GM19035 (cell line): ENCODE data around the gene RAMP3.
"Not testable (repeated sequence)": the region's sequence is repeated elsewhere in the genome, so short reads cannot be mapped to it uniquely, and the experiment has no call there.

Experiments used
- ATAC-seq: cut with Tn5 transposase; IDR thresholded peaks from one replicate; pipeline ENCODE4 v1.9.1; 2021; ENCODE audit not compliant: unreplicated experiment

The RAMP3 gene

GRCh38 chr7:45155941-45156340 is 1.6 kb upstream of the RAMP3 start:
- no peak for ATAC-seq

- ATAC-seq = no peak
Observed at GRCh38 chr7:45156516-45157272, 897 bp upstream of the RAMP3 start.

- no peak for ATAC-seq
Observed at GRCh38 chr7:45157286-45157652, 322 bp upstream of the RAMP3 start.

GRCh38 chr7:45158471-45158870 is 880 bp downstream of the RAMP3 start:
- ATAC-seq = no peak

GRCh38 chr7:45159296-45159695 is 1.7 kb downstream of the RAMP3 start:
- ATAC-seq = no peak

GRCh38 chr7:45160417-45160881 is 2.9 kb downstream of the RAMP3 start:
- ATAC-seq = no peak

- ATAC-seq = no peak
Observed at GRCh38 chr7:45161138-45161537, 3.5 kb downstream of the RAMP3 start.

GRCh38 chr7:45161842-45162241 is 4.3 kb downstream of the RAMP3 start:
- no peak for ATAC-seq

GRCh38 chr7:45162311-45162845 is 4.8 kb downstream of the RAMP3 start:
- ATAC-seq = no peak

- ATAC-seq = no peak
Observed at GRCh38 chr7:45162943-45163691, 5.5 kb downstream of the RAMP3 start.

GRCh38 chr7:45163692-45164052 is 6.1 kb downstream of the RAMP3 start:
- no peak for ATAC-seq

GRCh38 chr7:45164271-45164670 is 6.7 kb downstream of the RAMP3 start:
- not testable (repeated sequence) for ATAC-seq

GRCh38 chr7:45165857-45166256 is 8.3 kb downstream of the RAMP3 start:
- no peak for ATAC-seq

- no peak for ATAC-seq
Observed at GRCh38 chr7:45171946-45172345, 14.4 kb downstream of the RAMP3 start.

- no peak for ATAC-seq
Observed at GRCh38 chr7:45173596-45174327, 16.2 kb downstream of the RAMP3 start.

GRCh38 chr7:45174328-45174610 is 16.7 kb downstream of the RAMP3 start:
- no peak for ATAC-seq

- ATAC-seq = no peak
Observed at GRCh38 chr7:45174966-45175765, 17.6 kb downstream of the RAMP3 start.

GRCh38 chr7:45176091-45176490 is 18.5 kb downstream of the RAMP3 start:
- ATAC-seq = no peak

- no peak for ATAC-seq
Observed at GRCh38 chr7:45176886-45177731, 19.5 kb downstream of the RAMP3 start.

- ATAC-seq = no peak
Observed at GRCh38 chr7:45177801-45178200, 20.2 kb downstream of the RAMP3 start.
